ENCODE data around the gene P2RX7.

DNA sequence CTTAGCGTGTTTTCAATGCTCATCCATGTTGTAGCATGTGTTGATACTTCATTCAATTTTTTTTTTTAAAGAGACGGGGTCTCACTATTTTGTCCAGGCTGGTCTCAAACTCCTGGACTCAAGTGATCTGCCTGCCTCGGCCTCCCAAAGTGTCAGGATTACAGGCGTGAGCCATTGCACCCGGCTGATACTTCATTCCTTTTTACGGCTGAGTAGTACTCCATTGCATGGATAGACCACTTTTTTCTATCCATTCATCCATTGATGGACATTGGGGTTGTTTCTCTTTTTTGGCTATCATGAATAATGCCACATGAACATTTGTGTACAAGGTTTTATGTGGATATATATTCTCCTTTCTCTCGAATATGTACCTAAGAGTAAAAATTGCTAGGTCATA lies 1.2 kb downstream of the P2RX7 start:
- TF ChIP-seq POLR2A (IDR thresholded peaks at IDR 0.05), result no peak
- TF ChIP-seq, protein P1, sequence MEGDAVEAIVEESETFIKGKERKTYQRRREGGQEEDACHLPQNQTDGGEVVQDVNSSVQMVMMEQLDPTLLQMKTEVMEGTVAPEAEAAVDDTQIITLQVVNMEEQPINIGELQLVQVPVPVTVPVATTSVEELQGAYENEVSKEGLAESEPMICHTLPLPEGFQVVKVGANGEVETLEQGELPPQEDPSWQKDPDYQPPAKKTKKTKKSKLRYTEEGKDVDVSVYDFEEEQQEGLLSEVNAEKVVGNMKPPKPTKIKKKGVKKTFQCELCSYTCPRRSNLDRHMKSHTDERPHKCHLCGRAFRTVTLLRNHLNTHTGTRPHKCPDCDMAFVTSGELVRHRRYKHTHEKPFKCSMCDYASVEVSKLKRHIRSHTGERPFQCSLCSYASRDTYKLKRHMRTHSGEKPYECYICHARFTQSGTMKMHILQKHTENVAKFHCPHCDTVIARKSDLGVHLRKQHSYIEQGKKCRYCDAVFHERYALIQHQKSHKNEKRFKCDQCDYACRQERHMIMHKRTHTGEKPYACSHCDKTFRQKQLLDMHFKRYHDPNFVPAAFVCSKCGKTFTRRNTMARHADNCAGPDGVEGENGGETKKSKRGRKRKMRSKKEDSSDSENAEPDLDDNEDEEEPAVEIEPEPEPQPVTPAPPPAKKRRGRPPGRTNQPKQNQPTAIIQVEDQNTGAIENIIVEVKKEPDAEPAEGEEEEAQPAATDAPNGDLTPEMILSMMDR (IDR thresholded peaks at IDR 0.05), result no peak
